ENCODE results near the gene OR2L3.

DNA sequence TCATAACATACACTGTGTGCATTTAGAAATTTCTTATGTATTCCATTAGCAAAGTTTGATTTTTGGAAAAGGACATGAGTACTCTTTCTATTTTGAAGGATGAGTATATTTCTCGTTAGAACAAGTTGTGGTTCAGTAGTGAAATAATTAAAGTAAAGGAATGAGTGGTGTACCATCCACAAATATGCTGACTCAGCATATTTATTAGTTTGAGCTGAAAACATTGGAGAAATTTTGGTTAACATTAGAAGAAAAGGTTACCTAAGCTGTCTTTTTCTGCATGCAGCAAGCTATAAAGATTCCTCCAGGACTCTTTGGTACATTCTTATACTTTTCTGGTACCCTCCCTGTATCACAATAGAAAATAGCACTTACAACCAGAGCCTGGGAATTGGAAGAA, 38.9 kb upstream of the OR2L3 start:
- TF ChIP-seq CTCF (IDR thresholded peaks at IDR 0.05) (no peak), POLR2A (IDR thresholded peaks at IDR 0.05) (no peak)
